GM12878 (cell line): ENCODE data around the gene PHF3. TPM values are rescaled to one million over a fixed set of nuclear protein-coding genes. Genes with fewer than 3 reads are reported as not detected.
A peak's percentile ranks its signal among the peaks of the same experiment; 100 is the strongest.

Experiments used
- ATAC-seq: fragments of 200-7000 bp; cut with Tn5 transposase; 3 replicates; pipeline ENCODE4 v1.9.1; 2020; ENCODE audit warnings: mild to moderate bottlenecking, moderate library complexity
- BruUV-seq: library from RNA; stranded (reverse); fragments of 400-500 nt; replicated peaks from 2 replicates; lab custom pipeline; 2021; lab: Mats Ljungman, UMichigan
- CTCF ChIA-PET: fragments of 300-600 bp; sonication (Branson Sonifier 250); formaldehyde crosslinking; extraction: SDS; loops from one replicate; lab custom pipeline; 2021; ENCODE audit warnings: inconsistent platforms; lab: Yijun Ruan, JAX
- POLR2A ChIA-PET: fragments of 350-600 bp; formaldehyde crosslinking; extraction: SDS; loops from one replicate; lab custom pipeline; 2021; ENCODE audit warnings: inconsistent platforms; lab: Charles Lee
- RAD21 ChIA-PET: fragments of 300-600 bp; sonication (Branson Sonifier 250); formaldehyde crosslinking; loops from one replicate; lab custom pipeline; 2023; ENCODE audit warnings: antibody characterized with exemption; ENCODE audit not compliant: unreplicated experiment; lab: Charles Lee
- SMC1A ChIA-PET: fragments of 300-600 bp; sonication (Branson Sonifier 250); formaldehyde crosslinking; loops from one replicate; lab custom pipeline; 2023; ENCODE audit not compliant: unreplicated experiment, uncharacterized antibody; lab: Charles Lee
- DNase-seq: peaks from one replicate; pipeline ENCODE4 v3.0.0-alpha.2; 2011; ENCODE audit warnings: low read depth, low spot score
- FAIRE-seq: peaks from 3 replicates; lab custom pipeline; 2011; peaks lifted over from hg19 to GRCh38; lab: Jason Lieb, UNC
- H2AFZ ChIP-seq: 2 replicates; pipeline ENCODE4 v1.6.0; 2011; ENCODE audit warnings: low read depth, low read length, control low read depth; ENCODE audit not compliant: control insufficient read depth
- H3K27ac ChIP-seq: 2 replicates; pipeline ENCODE4 v1.5.1; 2011; ENCODE audit warnings: control low read depth; ENCODE audit not compliant: control insufficient read depth, insufficient read depth
- H3K27me3 ChIP-seq, 2 experiments: replicated peaks in 1 of 2; 2 replicates each; pipeline versions ENCODE4 v1.6.0 to v1.6.1; 2011; ENCODE audit warnings: low read length in 1 of 2; ENCODE audit not compliant: control insufficient read depth in 2 of 2, insufficient read depth in 2 of 2
- H3K36me3 ChIP-seq, 2 experiments: 2 replicates each; pipeline ENCODE4 v1.5.1; 2011; ENCODE audit warnings: low read length in 1 of 2; ENCODE audit not compliant: control insufficient read depth in 2 of 2, insufficient read depth in 2 of 2
- H3K4me1 ChIP-seq: 2 replicates; pipeline ENCODE4 v1.6.1; 2011; ENCODE audit warnings: mild to moderate bottlenecking, low read length, moderate library complexity, mixed read lengths; ENCODE audit not compliant: control insufficient read depth, insufficient read depth
- H3K4me2 ChIP-seq: 2 replicates; pipeline ENCODE4 v1.6.0; 2011; ENCODE audit warnings: control low read depth; ENCODE audit not compliant: control insufficient read depth, insufficient read depth
- H3K4me3 ChIP-seq: fragments of 200-600 bp; sonication (generic); 2 replicates; pipeline ENCODE4 v1.5.1; 2016
- H3K79me2 ChIP-seq: 2 replicates; pipeline ENCODE4 v1.6.0; 2011; ENCODE audit warnings: low read length; ENCODE audit not compliant: control insufficient read depth, insufficient read depth
- H3K9ac ChIP-seq: 2 replicates; pipeline ENCODE4 v1.8.0; 2011; ENCODE audit warnings: low read length, control low read depth, mixed read lengths; ENCODE audit not compliant: control insufficient read depth, insufficient read depth
- H3K9me3 ChIP-seq: replicated peaks from 3 replicates; pipeline ENCODE4 v1.5.1; 2011; ENCODE audit warnings: mild to moderate bottlenecking, low read length; ENCODE audit not compliant: control insufficient read depth, insufficient read depth
- H4K20me1 ChIP-seq: 2 replicates; pipeline ENCODE4 v1.6.0; 2011; ENCODE audit not compliant: control insufficient read depth, insufficient read depth
- GATAD2B ChIP-seq: fragments of 450-650 bp; conservative IDR thresholded peaks from 2 replicates; pipeline ENCODE4 v1.6.1; 2017; ENCODE audit warnings: low read depth, mild to moderate bottlenecking, moderate library complexity
- MEF2B ChIP-seq: fragments of 450-650 bp; IDR thresholded peaks from 2 replicates; pipeline ENCODE4 v1.6.1; 2018; ENCODE audit warnings: mild to moderate bottlenecking, moderate library complexity; ENCODE audit not compliant: partially characterized antibody, poor library complexity, severe bottlenecking
- MYC ChIP-seq: IDR thresholded peaks from 2 replicates; pipeline ENCODE4 v1.6.1; 2011; ENCODE audit warnings: mild to moderate bottlenecking, low read length, moderate library complexity, inconsistent platforms; ENCODE audit not compliant: insufficient read depth, insufficient replicate concordance, insufficient read length, severe bottlenecking
- NR2F1 ChIP-seq: fragments of 450-650 bp; conservative IDR thresholded peaks from 2 replicates; pipeline ENCODE4 v1.6.1; 2017; ENCODE audit warnings: mild to moderate bottlenecking
- POLR2A ChIP-seq: IDR thresholded peaks from 2 replicates; pipeline ENCODE4 v1.6.1; 2011; ENCODE audit warnings: low read depth, mild to moderate bottlenecking, low read length
- RCOR1 ChIP-seq: conservative IDR thresholded peaks from 2 replicates; pipeline ENCODE4 v1.6.1; 2012; ENCODE audit warnings: low read depth, low read length, improper control_type of control experiment
- SMAD5 ChIP-seq: IDR thresholded peaks from 2 replicates; pipeline ENCODE4 v1.6.1; 2016; ENCODE audit warnings: antibody characterized with exemption, low read depth
- SREBF1 ChIP-seq: IDR thresholded peaks from 2 replicates; pipeline ENCODE4 v1.6.1; 2012; ENCODE audit warnings: mild to moderate bottlenecking, low read length
- TBL1XR1 ChIP-seq: IDR thresholded peaks from 2 replicates; pipeline ENCODE4 v1.6.1; 2012; ENCODE audit warnings: low read depth, low read length, improper control_type of control experiment
- TCF7 ChIP-seq: IDR thresholded peaks from 2 replicates; pipeline ENCODE4 v1.6.1; 2014; ENCODE audit warnings: antibody characterized with exemption, borderline replicate concordance
- ZNF622 ChIP-seq: fragments of 450-650 bp; IDR thresholded peaks from 2 replicates; pipeline ENCODE4 v1.6.1; 2017; ENCODE audit warnings: mild to moderate bottlenecking, inconsistent platforms
- WGBS: methylation state at CpG from one replicate; pipeline ENCODE4 v1.1.6; 2016; ENCODE audit warnings: low lambda C conversion rate; ENCODE audit not compliant: insufficient replicate concordance, insufficient coverage; ENCODE audit errors: missing lambda C conversion rate; 5-methylcytosine and 5-hydroxymethylcytosine counted together
- in situ Hi-C: fragments of 300-500 bp; cut with MboI; formaldehyde crosslinking; loops from 9 replicates; pipeline ENCODE4 v1.14.3; 2018; ENCODE audit warnings: mixed read lengths
- intact Hi-C: fragments of 100-400 bp; cut with micrococcal nuclease; formaldehyde crosslinking; loops from one replicate; pipeline ENCODE4 v1.14.2; 2022; ENCODE audit not compliant: unreplicated experiment
- polyA plus RNA-seq, 11 experiments: library from polyadenylated mRNA; depleted of rRNA in 4 of 11; unstranded in 6 of 11; stranded (reverse) in 5 of 11; fragments of >200 nt; fragmentation: Nextera tagmentation in 4 of 11; fragmentation: Illumina TruSeq in 1 of 11; extraction: Ambion mirVana in 4 of 11; extraction: Trizol in 1 of 11; gene quantifications; 1 replicate in 1 of 11; 2 replicates in 10 of 11; pipeline versions ENCODE4 v1.2.1 to v1.2.3, GENCODE V29; 2011 to 2016; ENCODE audit warnings: inconsistent platforms in 2 of 11, missing spikeins in 2 of 11, low read depth in 1 of 11
- total RNA-seq, 4 experiments: library from RNA; depleted of rRNA in 3 of 4; stranded (reverse); fragments of >200 nt in 3 of 4; fragmentation: Illumina TruSeq in 1 of 4; extraction: Trizol in 1 of 4; gene quantifications; 2 replicates each; pipeline versions ENCODE4 v1.2.1 to v1.2.3, GENCODE V29; 2013 to 2021
- TF ChIP-seq, protein P1 (sequence below): IDR thresholded peaks from 2 replicates; pipeline ENCODE4 v1.6.1; 2012; ENCODE audit warnings: mild to moderate bottlenecking, low read depth, low read length
- TF ChIP-seq, protein P2 (sequence below): fragments of 450-650 bp; conservative IDR thresholded peaks from 2 replicates; pipeline ENCODE4 v1.6.1; 2017; ENCODE audit warnings: mild to moderate bottlenecking, moderate library complexity
- TF ChIP-seq, protein P3 (sequence below): IDR thresholded peaks from 2 replicates; pipeline ENCODE4 v1.6.1; 2012; ENCODE audit warnings: low read depth, low read length, improper control_type of control experiment
- TF ChIP-seq, protein P4 (sequence below): fragments of 450-650 bp; IDR thresholded peaks from 2 replicates; pipeline ENCODE4 v1.6.1; 2017; ENCODE audit warnings: borderline replicate concordance

The PHF3 gene
- total and polyA plus RNA-seq, 10 of the 15 experiments (the other 5 are each of a cell fraction or from before 2014, with no cell fraction given), result 8.3 to 61.5 (median 26.6) TPM

DNA sequence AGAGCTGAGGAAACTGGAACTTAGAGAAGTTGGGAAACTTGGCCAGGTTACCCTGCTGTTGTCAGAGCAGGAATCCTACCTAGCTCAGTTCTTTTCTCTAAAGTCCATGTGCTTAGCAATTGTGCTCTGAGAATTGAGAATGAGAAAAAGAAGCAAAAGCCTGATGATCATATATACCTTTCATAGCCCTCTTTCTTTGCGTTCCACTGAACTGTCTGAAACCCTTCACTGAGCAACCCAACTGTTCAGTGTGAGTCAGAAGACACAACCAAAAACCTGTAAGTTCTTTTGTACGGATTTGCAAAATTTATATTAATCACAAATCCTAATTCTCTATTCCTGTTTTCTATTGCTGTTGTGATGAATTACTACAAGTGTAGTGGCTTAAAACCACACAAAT lies 80.6 kb downstream of the PHF3 start:
- CTCF ChIA-PET, result interaction anchor here (1.6 to 4.0 kb wide), 3 partner anchors 12 to 363 kb away, joined by 4 to 21 read pairs (median 9); no protein-coding TSS in a partner anchor
- H3K9ac ChIP-seq, result no peak overlapping the region
- H4K20me1 ChIP-seq, result no peaks in the 10 kb centered on the region
- intact Hi-C loops, result no loop called here
- no peaks in the 10 kb centered on the region for H3K79me2 ChIP-seq
- BruUV-seq, result no TSS peak
- no peaks in the 10 kb centered on the region for H3K9me3 ChIP-seq
- H3K4me3 ChIP-seq, result no peak overlapping the region
- DNase-seq (no peak), ATAC-seq (peak; percentile 38), FAIRE-seq (peak; percentile 85)
- H3K4me1 ChIP-seq, result no peaks in the 10 kb centered on the region
- WGBS, result 14% methylated on average over 2 of the region's 2 CpGs
- POLR2A ChIA-PET, result no interaction called here
- peaks cover 0 to 19% of the 10 kb centered on the region in 2 experiments; a peak in 3 of 4 replicates for H3K36me3 ChIP-seq
- TF ChIP-seq, protein P1, sequence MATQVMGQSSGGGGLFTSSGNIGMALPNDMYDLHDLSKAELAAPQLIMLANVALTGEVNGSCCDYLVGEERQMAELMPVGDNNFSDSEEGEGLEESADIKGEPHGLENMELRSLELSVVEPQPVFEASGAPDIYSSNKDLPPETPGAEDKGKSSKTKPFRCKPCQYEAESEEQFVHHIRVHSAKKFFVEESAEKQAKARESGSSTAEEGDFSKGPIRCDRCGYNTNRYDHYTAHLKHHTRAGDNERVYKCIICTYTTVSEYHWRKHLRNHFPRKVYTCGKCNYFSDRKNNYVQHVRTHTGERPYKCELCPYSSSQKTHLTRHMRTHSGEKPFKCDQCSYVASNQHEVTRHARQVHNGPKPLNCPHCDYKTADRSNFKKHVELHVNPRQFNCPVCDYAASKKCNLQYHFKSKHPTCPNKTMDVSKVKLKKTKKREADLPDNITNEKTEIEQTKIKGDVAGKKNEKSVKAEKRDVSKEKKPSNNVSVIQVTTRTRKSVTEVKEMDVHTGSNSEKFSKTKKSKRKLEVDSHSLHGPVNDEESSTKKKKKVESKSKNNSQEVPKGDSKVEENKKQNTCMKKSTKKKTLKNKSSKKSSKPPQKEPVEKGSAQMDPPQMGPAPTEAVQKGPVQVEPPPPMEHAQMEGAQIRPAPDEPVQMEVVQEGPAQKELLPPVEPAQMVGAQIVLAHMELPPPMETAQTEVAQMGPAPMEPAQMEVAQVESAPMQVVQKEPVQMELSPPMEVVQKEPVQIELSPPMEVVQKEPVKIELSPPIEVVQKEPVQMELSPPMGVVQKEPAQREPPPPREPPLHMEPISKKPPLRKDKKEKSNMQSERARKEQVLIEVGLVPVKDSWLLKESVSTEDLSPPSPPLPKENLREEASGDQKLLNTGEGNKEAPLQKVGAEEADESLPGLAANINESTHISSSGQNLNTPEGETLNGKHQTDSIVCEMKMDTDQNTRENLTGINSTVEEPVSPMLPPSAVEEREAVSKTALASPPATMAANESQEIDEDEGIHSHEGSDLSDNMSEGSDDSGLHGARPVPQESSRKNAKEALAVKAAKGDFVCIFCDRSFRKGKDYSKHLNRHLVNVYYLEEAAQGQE, result no peak
- TF ChIP-seq MYC (no peak), POLR2A (no peak), SMAD5 (no peak), MEF2B (no peak), RCOR1 (no peak), TCF7 (no peak), TBL1XR1 (no peak), GATAD2B (no peak), NR2F1 (no peak), ZNF622 (no peak), SREBF1 (no peak)
- TF ChIP-seq, protein P2, sequence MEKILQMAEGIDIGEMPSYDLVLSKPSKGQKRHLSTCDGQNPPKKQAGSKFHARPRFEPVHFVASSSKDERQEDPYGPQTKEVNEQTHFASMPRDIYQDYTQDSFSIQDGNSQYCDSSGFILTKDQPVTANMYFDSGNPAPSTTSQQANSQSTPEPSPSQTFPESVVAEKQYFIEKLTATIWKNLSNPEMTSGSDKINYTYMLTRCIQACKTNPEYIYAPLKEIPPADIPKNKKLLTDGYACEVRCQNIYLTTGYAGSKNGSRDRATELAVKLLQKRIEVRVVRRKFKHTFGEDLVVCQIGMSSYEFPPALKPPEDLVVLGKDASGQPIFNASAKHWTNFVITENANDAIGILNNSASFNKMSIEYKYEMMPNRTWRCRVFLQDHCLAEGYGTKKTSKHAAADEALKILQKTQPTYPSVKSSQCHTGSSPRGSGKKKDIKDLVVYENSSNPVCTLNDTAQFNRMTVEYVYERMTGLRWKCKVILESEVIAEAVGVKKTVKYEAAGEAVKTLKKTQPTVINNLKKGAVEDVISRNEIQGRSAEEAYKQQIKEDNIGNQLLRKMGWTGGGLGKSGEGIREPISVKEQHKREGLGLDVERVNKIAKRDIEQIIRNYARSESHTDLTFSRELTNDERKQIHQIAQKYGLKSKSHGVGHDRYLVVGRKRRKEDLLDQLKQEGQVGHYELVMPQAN, result no peak
- TF ChIP-seq, protein P3, sequence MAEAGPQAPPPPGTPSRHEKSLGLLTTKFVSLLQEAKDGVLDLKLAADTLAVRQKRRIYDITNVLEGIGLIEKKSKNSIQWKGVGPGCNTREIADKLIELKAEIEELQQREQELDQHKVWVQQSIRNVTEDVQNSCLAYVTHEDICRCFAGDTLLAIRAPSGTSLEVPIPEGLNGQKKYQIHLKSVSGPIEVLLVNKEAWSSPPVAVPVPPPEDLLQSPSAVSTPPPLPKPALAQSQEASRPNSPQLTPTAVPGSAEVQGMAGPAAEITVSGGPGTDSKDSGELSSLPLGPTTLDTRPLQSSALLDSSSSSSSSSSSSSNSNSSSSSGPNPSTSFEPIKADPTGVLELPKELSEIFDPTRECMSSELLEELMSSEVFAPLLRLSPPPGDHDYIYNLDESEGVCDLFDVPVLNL, result no peak
- TF ChIP-seq, protein P4, sequence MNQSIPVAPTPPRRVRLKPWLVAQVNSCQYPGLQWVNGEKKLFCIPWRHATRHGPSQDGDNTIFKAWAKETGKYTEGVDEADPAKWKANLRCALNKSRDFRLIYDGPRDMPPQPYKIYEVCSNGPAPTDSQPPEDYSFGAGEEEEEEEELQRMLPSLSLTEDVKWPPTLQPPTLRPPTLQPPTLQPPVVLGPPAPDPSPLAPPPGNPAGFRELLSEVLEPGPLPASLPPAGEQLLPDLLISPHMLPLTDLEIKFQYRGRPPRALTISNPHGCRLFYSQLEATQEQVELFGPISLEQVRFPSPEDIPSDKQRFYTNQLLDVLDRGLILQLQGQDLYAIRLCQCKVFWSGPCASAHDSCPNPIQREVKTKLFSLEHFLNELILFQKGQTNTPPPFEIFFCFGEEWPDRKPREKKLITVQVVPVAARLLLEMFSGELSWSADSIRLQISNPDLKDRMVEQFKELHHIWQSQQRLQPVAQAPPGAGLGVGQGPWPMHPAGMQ, result no peak
- SMC1A ChIA-PET, result interaction anchor here (0.9 to 2.4 kb wide), 5 partner anchors 14 to 118 kb away, joined by 3 to 10 read pairs (median 4); no protein-coding TSS in a partner anchor
- RAD21 ChIA-PET, result interaction anchor here (1.2 to 2.2 kb wide), 2 partner anchors 78 to 118 kb away, joined by 3 to 7 read pairs; no protein-coding TSS in a partner anchor
- in situ Hi-C loops, result no loop called here
- no peaks in the 10 kb centered on the region for H3K27me3 ChIP-seq
- H3K4me2 ChIP-seq, result no peak overlapping the region
- no peak overlapping the region for H2AFZ ChIP-seq
- peak overlapping the region; percentile 6; the same call in 1 of the 2 replicates for H3K27ac ChIP-seq
